ENCODE results near the gene WDR37.

Gene WDR37

DNA sequence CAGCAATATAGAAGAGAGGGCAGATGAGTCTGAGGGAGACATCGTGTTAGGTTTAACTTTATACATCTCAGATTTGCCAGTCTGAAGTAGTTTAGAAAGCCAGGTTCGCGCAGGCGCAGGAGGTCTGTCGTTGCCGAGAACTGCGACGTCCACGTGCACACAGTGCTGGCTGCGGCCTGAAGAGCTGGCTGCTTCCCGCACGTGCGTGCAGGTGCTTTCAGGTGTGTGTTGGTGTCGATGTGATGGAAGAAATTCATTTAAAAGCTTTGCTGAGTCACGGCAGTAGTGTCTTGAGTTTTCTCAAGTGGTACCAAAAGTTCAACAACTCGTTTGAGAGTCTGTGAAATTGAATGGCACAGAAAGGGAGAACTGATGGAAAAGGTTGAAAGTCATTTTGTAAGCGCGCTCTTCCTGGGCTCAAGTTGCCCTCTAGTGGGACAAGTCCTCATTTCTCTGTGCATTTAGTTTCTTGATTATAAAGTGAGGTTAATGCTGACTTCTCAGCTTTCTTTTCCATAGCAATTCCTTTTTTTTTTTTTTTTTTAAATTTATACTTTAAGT, 18.6 kb downstream of the WDR37 start:
- DNase-seq, result no peak

DNA sequence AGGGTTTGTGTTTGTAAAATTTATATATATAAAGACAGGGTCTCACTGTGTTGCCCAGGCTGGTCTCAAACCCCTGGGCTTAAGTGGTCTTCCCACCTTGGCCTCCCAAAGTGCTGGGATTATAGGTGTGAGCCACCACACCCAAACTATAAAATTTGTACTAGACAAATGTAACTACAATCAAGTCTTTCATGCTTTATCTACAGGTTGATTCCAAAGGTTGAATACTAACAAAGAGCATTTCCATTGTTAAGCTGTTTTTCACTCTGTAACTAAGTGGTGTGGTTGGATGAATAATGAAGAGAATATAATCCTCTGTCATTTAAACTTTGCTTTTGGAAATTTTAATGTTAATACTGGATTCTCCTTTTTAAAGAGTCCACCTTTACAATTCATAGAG, 22.5 kb downstream of the WDR37 start:
- peak in 1 of 2 donors; percentile 9 for DNase-seq

DNA sequence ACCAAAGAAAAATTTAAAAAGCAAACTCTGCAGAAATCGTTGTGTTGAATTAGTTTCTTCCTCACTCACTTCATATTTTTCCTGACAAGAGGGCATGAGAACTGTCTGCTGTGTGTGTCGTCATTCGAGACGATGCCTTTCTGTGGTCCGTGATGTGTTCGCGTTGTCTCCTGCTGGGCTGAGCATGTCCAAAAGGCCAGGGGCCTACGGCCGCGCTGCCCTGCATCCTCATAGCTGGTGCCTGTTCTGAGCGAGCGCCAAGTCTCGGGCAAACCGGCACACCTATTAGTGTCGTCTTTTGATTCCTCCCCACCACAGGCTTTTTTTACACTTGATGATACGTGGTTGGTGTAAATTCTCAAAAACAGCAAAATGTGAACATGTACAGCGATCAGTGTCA, 27.4 kb downstream of the WDR37 start:
- DNase-seq, result no peak

DNA sequence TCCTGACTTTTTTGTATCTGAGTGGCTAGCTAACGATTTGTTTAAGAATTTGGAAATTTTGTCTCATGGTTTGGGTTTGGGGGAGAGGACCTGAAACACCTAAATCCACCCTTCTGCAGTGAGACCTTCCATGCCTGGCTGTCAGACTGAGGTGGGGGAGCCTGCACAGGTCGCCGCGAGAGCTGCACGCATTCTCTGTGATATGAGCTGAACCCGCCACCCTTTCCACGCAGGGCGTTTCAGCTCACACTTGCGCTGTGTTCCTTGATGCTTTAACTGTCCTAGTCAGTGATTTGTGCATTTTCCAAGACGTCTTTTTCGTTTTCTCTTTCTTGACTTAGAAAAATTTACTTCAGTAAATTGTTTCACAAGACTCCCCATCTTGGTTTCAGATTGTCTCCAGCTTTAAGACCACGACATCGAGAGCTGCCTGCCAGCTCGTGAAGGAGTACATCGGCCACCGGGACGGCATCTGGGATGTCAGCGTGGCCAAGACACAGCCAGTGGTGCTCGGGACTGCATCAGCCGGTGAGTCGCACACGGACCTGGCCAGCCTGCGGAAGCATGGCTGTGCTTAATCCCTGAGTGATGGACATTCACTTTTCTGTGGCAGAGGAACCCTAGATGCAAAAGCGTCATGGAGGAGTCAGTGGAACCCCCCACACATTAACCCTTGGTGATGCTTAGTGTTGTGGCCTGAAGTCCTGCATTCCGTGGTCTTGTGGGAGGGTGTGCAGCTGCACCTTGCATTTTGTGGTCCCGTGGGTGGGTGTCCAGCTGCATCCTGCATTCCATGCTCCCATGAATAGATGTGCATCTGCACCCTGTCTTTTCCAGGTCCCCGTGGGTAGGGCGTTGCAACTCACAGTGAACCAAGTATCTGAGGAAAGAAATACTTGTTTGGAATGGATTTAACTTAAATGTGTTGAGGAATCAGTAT, 28.1 kb downstream of the WDR37 start:
- DNase-seq, result no peak

DNA sequence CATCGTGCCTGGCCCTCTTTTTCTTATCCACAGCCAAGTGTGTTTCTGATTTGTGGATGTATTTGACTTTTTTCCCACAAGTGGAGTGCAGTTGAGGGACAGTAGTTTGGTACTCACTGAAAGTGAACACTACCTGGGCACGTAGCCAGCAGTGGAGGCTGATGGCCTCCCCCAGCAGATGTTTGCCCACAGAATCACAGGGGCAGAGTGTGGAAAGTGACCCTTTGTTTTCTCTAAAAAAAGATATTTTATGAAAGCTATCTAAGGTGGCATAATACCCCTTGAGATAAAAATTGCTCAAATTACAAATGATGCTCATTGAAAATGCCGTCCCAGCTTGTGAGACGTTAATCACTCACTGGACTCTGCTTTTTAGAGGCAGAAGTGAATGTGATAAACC, 29.1 kb downstream of the WDR37 start:
- DNase-seq, result no peak

DNA sequence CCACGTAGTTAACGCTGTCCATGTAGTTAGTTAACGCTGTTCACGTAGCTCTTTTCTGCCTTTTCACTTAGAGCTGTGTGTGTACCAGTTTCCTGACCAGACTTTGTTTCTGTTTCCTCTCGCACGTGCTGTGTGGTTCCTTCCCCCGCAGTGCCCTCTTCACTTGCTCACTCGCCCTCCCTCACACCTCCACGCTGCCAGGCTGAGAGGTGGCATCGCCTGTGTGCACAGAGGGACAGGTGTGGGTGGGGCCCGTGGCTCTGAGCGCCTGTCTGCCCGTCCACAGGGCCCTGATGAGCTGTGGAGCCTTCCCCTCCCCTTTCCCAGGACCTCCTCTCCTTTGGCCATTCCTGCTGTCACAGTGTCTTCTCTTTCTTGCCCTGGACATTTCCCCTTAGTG, 30.6 kb downstream of the WDR37 start:
- no peak for DNase-seq

DNA sequence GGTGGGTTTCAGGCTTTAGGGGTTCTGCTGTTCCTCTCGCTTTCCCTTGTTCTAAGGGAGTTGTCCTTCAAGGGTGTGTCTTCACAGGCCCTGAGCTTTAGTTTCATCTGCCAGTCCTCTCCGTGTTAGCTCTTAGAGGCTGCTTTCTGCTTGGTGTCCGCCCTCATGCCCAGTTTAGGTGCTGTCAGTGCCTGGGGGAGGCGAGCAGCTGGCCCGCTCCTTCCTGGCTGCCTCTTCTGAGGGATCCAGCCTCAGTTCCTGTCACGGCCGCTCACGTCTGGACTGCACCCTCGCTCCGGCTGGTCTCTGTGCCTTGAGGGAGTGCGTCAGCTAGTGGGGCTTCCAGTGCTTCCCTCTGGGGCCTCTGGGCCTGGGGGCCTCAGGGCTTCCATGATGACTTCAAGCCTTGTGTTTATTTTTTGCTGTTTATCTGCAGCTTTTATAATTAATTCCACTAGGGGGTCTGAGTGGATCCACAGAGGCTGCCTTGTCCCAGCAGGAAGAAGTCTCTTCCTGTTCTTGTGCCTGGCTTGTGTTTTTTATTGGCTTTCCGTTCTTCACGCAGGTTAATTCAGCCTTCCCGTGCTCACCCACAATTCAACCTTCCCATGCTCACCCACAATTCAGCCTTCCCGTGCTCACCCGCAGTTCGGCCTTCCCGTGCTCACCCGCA, 33.0 kb downstream of the WDR37 start:
- DNase-seq, result no peak

DNA sequence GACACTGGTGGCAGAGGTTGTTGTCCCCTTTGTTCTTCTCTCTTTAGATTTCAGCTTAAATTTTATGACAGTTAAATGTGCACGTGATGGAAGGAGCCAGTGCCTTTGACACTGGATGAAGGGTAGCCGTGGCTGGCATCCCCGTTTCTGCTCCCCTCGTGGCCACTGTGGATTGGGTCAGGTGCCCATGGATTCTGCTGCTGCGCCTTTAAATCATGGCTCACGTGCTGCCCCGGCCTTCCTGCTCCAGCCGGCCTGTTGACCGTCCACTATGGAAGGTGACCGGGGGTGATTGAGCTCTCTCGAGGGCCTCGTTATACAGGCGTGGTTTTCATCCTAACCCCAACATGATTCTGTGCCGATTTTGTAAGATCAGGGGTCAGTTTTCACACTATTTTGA, 34.5 kb downstream of the WDR37 start:
- DNase-seq, result no peak

DNA sequence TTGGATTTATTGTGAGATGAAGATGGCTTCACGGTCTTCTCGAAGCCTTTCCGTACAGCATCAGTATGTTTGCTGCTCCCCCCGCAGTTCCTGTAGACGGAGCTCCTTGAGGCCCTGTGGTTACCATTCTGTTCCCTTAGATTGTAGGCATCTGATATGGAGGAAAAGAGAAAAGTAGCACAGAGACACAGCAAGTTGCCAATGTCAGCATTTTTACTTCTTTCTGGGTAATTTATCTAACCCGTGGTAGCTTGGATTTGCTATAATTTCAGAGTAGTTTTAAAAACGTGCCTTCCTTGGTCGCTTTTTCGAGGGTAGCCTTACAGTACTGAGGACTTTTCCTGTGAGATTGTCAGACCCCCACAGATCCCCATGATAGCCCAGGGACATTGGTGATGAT, 37.5 kb downstream of the WDR37 start:
- no peak for DNase-seq

DNA sequence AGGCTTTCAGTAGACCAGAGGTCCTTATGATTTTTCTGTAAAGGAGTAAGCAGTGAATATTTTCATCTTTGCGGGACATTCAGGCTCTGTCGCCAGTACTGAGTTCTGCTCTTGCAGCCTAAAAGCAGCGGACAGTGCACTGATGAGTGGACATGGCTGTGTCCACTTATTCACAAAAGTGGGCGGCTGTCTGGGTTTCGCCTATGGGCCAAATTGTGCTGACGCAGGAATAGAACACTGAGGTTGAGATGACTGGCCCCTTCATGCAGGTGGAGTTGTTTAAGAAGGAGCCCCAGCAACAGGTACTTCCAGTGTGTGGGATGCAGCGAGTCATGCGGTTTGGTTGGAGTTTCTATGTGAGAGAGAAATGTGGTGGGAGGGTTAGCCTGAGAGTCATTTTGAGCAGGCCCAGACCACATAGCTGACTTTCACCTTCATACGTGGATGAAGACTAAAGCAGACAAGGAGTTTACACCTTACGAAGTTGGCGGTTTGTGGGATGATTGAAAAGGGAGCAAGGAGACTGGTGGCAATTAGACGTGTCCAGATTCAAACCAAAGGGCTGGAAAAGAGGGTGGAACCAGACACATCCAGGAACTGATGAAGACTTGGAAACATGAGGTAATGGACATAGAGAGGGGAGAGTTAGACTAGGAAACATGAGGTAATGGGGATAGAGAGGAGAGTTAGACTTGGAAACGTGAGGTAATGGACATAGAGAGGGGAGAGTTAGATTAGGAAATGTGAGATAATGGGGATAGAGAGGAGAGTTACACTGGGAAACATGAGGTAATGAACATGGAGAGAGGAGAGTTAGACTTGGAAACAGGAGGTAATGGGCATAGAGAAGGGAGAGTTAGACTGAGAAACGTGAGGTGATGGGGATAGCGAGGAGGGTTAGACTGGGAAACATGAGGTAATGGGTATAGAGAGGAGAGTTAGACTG, 38.2 kb downstream of the WDR37 start:
- DNase-seq, result peak; percentile 73 to 74

DNA sequence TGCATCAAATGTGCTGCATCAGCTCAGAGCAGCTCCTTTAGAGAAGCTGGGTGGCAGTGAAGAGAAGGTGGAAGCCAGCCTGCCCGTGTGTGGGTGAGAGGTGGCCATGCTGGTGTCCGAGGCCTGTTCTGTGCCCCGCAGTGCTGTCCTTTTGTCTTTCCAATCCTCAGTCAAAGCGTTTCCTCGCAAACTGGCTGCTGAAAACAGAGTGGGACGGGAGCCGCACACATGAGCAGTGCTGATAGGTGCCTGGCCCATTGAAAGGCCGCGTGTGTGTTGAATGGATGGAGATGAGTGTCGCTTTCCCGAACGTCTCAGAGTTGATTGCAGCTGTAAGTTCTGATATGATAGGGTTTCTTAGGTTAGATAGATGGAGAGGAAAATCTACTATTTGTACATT, 39.3 kb downstream of the WDR37 start:
- no peak for DNase-seq

DNA sequence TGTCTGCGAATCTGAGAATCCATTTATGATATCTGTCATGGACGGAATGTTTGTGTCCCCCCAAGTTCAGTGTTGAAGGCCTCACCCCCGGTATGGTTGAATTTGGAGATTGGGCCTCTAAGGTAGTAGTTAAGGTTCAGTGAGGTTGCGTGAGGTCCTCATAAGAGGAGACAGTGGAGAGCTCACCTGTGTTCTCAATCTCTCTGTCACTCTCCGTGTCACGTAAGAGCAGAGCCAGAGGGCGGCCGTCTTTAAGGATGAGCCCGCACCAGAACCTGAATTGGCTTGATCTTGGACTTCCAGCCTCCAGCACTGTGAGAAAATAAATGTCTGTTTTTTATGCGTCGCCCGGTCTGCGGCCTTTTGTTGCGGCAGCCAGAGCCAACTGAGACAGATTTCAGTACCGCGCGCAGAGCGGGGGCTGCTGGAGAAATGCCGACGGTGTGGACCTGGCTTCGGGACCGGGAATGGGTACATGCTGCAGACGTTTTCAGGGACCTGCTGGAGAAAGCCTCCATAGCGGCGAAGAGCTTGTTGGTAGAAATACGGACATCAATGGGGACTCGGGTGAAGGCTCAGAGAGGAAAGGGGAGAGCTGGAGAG, 40.2 kb downstream of the WDR37 start:
- DNase-seq, result no peak

DNA sequence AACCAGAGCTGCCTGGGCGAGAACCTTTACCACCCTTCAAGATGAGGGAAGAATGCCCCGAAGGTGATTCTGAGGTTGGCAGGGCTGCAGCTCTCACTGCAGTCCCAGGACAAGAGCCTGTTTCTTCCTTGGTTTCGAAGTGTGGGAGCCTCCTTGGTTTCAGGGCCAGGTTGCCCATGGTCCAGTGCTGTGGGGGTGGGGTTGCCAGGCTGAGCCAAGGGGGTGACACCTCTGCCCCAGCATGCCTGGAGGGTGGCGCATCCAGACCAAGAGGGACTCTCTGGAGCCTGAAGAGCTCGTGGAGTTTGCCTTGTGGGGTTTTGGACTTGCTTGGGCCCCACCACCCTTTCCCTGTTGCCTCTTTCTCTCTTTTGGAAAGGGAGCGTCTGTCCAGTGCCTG, 41.3 kb downstream of the WDR37 start:
- no peak for DNase-seq

DNA sequence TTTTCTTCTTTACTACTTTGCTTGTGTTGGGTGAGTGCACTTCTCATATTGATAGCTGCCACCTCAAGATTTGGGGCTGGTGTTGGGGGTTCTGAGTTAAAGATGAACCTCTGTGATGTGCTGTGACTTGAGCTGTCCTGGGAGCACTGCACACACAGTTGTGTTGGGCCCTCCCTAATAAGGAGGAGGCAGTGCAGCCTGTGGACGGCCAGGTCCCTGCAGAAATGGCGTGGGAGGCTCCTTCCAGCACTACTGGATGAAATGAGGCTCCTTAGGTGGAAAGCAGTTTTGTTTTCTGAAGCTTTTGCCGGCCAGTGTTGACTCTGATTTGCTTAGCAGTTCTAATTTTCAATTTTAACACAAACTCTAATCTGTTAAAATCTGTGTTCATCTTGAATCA, 44.0 kb downstream of the WDR37 start:
- no peak for DNase-seq

DNA sequence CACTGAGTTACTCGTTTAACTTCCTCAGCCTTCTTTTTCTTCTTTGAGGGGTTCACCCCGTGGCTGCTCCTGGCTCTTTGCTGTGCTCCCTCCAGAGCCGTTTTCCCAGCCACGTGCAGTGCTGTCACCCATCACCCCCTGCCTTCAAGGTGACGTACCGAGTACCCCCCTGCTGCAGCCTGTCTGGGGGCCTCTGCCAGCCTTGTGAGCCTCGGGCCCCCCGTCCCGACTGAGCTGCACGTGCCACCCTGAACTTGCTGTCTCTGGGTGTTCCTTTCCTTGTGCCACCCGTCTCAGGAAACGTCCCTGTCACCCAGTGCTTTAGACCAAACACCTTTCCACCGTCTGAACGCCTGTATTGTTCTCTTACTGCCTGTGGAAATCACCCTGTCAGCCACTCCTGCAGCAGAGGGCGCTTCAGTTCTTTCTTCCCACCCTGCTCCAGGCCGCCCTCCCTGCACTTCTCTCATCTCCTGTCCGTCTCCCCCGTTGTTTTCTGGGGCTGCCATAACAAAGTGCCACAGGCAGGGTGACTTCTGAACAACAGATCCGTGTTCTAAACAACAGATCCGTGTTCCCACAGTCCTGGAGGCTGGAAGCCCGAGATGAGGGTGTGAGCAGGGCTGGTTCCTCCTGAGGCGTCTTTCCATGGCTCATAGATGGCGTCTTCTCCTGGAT, 44.6 kb downstream of the WDR37 start:
- no peak for DNase-seq

DNA sequence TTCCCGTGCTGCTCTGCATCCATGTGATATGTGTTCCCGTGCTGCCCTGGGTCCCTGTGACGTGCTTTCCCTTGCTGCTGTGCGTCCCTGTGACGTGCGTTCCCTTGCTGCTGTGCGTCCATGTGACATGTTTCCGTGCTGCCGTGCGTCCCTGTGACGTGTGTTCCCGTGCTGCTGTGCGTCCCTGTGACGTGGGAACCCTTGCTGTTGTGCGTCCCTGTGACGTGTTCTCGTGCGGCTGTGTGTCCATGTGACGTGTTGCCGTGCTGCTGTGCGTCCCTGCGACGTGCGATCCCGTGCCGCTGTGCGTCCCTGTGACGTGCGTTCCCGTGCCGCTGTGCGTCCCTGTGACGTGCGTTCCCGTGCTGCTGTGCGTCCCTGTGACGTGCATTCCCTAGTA, 45.8 kb downstream of the WDR37 start:
- DNase-seq, result no peak

DNA sequence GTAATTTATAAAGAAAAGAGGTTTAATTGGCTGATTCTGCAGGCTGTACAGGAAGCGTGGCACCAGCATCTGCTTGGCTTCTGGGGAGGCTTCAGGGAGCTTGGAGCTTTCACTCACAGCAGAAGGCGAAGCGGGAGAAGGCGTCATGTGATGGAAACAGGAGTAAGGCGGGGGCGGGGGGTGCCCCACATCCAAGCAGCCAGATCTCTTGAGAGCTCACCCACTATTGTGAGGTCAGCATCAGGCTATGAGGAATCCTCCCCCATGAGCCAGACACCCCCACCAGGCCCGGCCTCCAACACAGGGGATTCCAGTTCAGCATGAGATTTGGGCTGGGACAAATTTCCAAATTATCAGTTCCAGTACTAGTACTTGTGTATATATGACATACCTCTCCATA, 46.2 kb downstream of the WDR37 start:
- peak; percentile 54 to 55 for DNase-seq

DNA sequence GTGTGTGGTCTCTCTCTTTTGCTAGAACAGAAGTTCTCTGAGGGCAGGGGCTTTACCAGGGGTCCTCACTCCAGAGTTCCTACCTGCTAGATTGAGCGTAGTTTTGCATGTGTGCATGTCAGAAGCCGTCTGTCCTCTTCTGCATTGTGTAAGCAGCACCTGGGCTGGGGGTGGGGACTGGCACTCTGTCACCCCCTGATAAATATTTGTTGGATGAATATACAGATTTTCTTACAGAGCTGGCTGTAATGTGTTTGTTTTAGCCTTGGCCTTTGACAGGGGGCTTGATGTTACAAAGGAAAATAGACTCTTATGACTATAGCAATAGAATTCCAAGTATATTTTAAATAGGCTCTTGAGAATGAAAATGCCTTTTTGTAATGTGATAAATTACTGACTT, 46.6 kb downstream of the WDR37 start:
- no peak for DNase-seq

DNA sequence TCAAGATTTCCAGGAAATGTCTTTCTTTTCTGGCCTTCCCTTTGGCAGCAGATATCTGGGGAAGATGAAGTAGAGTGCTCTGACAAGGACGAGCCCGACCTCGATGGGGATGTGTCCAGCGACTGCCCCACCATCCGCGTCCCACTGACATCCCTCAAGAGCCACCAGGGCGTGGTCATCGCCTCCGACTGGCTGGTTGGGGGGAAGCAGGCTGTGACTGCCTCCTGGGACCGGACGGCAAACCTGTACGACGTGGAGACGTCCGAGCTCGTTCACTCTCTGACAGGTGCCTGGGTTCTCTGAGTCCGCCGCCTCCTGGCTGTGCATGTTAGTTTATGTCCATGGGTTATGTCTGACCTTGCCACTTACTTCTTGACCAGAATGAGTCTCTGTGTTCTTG, 47.4 kb downstream of the WDR37 start:
- DNase-seq, result no peak

DNA sequence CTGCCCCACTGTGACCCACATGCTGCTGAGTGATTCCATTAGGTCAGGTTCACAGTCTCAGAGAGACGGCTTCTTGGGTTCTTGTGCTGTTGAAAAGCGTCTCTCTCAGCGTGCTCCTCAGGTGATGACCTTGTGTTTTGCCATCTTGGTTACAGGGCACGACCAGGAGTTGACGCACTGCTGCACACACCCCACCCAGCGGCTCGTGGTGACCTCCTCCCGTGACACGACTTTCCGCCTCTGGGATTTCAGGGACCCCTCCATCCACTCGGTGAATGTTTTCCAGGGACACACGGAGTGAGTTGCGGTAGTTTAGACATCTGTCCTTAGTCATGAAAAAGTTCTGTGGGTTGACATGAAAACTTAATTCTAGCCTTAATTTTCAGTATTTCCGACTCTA, 48.8 kb downstream of the WDR37 start:
- no peak for DNase-seq

DNA sequence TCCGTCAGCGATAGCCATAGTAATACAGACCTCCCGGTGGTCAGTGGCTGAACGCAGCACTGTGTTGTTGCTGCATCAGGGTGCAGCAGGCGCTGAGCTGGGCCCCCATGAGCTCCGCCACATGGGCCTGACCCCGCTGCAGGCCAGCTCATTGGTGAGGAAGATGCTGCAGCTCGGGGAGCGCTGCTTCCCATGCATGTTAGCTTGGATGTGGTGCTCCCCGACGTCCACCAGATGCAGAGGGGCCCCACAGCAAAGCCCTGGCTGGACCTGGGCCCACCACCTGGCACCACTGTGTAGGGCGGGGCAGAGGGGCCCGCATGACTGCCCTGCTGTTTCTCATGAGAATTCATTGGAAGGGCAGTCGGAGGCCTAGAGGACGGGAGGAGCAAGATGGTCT, 50.8 kb downstream of the WDR37 start:
- no peak for DNase-seq

DNA sequence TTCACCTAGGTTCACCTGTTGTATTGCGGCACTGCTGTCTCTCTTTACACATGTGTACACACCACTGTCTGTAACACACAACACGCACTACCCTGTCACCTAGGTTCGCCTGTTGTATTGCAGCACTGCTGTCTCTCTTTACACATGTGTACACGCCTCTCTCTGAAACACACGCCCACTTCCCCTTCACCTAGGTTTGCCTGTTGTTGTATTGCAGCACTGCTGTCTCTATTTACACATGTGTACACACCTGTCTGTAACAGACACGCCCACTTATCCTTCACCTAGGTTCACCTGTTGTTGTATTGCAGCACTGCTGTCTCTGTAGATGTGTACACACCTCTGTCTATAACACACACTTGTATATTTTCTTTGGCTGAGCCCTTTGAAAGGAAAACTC, 51.5 kb downstream of the WDR37 start:
- DNase-seq, result no peak

All from stimulated activated CD4-positive, alpha-beta T cell treated with anti-CD3 and anti-CD28 coated beads, Interleukin-2, amount 100 ng/mL, for 24 hours (primary cell).